Astrocyte of the spinal cord (primary cell): ENCODE results near the gene HOXC11.

Experiments used
- DNase-seq: peaks from one replicate; pipeline ENCODE4 v3.0.0; 2011; ENCODE audit warnings: low read depth, low spot score
- H3K4me3 ChIP-seq: 2 replicates; pipeline ENCODE4 v1.5.1; 2011; ENCODE audit warnings: low read depth, mild to moderate bottlenecking, low read length, moderate library complexity
- in situ Hi-C: cut with HindIII; loops from 2 replicates; pipeline ENCODE4 v1.10.0; 2017; ENCODE audit warnings: low sequenced_read_pairs
- TF ChIP-seq, protein P1 (sequence below): IDR thresholded peaks from 2 replicates; pipeline ENCODE4 v1.5.1; 2012; ENCODE audit warnings: low read depth, mild to moderate bottlenecking, low read length, inconsistent platforms

Gene HOXC11

DNA sequence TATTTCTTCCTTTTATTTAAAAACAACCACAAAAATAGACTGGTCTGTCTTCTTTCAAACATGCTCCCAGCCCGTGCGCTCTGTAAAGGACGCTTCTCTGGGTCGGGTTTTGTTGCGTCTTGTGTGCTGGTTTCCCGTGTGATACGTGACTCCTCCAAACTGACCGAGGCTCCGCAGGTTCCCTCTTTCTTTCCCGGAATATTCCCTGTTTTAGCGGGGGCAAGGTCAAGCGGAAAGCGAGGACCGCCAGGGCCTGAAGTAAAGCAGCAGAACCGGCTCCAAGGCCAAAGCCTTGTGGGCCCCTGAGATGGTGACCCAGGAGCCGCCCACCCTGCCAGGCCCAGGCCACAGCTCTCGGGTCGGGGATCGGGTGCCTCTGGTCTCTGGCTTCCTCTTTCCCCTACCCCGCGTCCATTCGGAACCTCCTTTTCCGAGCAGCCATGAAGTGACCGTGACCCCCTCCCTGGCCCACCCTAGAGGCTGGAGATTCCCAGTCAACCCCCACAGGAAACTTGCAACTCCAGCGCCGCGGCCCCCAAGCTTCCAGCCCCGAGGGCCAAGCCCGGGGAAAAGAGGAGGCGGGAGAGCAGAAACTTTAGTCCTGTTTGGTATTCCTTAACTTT is 11.1 kb downstream of the HOXC11 start:
- in situ Hi-C loops: no loop called here
- no peak overlapping the region for H3K4me3 ChIP-seq
- DNase-seq: no peak
- TF ChIP-seq, protein P1, sequence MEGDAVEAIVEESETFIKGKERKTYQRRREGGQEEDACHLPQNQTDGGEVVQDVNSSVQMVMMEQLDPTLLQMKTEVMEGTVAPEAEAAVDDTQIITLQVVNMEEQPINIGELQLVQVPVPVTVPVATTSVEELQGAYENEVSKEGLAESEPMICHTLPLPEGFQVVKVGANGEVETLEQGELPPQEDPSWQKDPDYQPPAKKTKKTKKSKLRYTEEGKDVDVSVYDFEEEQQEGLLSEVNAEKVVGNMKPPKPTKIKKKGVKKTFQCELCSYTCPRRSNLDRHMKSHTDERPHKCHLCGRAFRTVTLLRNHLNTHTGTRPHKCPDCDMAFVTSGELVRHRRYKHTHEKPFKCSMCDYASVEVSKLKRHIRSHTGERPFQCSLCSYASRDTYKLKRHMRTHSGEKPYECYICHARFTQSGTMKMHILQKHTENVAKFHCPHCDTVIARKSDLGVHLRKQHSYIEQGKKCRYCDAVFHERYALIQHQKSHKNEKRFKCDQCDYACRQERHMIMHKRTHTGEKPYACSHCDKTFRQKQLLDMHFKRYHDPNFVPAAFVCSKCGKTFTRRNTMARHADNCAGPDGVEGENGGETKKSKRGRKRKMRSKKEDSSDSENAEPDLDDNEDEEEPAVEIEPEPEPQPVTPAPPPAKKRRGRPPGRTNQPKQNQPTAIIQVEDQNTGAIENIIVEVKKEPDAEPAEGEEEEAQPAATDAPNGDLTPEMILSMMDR: no peak

- TF ChIP-seq, protein P1: peak; percentile 75
- in situ Hi-C loops: no loop called here
- DNase-seq: peak; percentile 83
- H3K4me3 ChIP-seq: peak within 1 kb of the TSS; percentile 4
These were observed 12.2 kb downstream of the HOXC11 start, which contains the start of gene HOXC10 for GRCh38 chr12:53984901-53985691. Gene HOXC10 (plus strand): TSS chr12:53985146. CDS start chr12:53985260, 114 bp downstream.

GRCh38 chr12:53985692-53985993 is 12.7 kb downstream of the HOXC11 start:
- TF ChIP-seq, protein P1: no peak
- DNase-seq: no peak
- no peak overlapping the region for H3K4me3 ChIP-seq
- in situ Hi-C loops: no loop called here

DNA sequence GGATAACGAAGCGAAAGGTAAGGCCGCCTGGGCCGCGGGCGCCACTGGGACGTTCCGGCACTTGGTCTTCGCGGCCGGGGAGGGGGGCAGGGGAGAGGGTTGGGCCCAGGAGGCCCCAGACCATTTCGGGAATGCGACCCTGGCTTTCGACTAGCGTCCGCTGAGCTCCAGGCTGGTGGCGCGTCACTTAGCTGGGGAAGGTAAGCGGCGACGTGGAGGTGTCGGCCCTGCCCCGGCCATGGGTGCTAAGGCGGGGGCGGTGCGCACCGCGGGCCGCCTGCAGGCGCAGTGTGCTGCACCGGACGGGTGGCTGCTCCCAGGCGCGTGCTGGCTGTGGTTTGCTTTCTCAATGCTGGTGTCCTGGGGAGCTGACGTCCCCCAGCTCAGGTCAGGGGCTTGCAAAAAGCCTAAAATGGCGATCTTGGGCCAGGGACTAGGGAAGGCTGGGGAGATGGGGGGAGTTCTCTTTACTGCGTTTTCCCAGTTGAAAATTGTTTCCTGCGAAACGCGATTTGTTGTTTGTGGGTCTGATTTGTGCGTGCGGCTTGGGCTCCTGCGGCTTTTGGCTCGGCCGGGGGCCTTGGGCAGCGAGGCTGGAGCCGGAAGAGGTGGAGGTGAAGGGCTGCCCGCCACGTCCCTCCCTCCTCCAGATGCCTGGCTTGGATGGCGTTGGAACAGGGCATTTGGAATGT is 13.2 kb downstream of the HOXC11 start:
- no peak overlapping the region for H3K4me3 ChIP-seq
- in situ Hi-C loops: no loop called here
- no peak for DNase-seq
- TF ChIP-seq, protein P1: no peak

DNA sequence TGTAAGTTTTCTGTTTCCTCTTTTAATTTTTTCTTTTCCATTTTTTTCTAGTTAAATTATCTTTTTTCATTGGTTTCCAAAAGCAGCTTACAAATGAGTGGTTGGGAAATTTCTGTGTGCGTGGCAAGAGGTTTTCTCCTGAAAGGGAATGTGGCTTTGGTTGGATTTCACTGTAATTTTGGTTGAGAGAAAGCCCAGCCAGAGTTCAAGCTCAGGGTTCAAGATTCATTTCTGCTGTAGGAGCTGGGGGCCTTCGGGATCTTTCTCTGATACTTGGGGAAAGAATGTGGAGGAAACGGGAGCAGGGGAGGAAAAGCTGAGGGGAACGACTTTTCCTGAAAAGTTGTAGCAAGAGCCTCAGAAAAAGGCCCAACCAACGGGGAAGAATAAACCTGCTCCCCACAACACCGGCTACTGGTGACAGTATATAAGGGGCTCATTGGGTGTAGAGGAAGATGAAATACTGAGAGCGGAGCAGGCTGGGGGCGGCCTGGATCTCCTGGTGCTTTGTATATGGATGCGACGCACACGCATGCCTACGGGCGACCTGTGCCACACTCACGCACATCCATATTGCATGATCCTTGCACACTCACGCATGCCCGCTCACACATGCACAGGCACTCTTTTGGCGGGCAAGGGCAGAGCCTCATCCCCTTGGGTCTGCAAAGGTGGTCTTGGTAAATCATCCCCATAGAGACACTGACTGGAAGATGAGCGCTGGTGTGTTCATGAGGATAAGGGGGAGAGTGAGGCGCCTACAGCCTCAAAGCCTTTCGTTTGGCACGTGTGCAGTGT is 14.0 kb downstream of the HOXC11 start:
- DNase-seq: no peak
- TF ChIP-seq, protein P1: no peak
- no peak overlapping the region for H3K4me3 ChIP-seq
- in situ Hi-C loops: no loop called here

- TF ChIP-seq, protein P1: no peak
- no peak overlapping the region for H3K4me3 ChIP-seq
- DNase-seq: no peak
- in situ Hi-C loops: no loop called here
These were observed 14.9 kb downstream of the HOXC11 start for GRCh38 chr12:53987787-53988230.
